Endothelial cell of umbilical vein (primary cell): ENCODE measurements around the gene FRZB. TPM values are rescaled to one million over a fixed set of nuclear protein-coding genes. Genes with fewer than 3 reads are reported as not detected.

Experiments used
- BruUV-seq: library from RNA; stranded (reverse); fragments of 400-500 nt; replicated peaks from 2 replicates; lab custom pipeline; 2021; lab: Mats Ljungman, UMichigan
- CTCF ChIA-PET: fragments of 300-600, 350-600 bp; sonication (Branson Sonifier 250); formaldehyde crosslinking; loops from one replicate; lab custom pipeline; 2021; ENCODE audit warnings: antibody characterized with exemption, inconsistent platforms; lab: Charles Lee
- POLR2A ChIA-PET: fragments of 300-600, 350-600 bp; sonication (Branson Sonifier 250); formaldehyde crosslinking; loops from one replicate; lab custom pipeline; 2021; ENCODE audit warnings: antibody characterized with exemption, inconsistent platforms; lab: Charles Lee
- DNase-seq: peaks from one replicate; pipeline ENCODE4 v3.0.0-alpha.2; 2011; ENCODE audit warnings: low read depth, low spot score
- FAIRE-seq: peaks from 2 replicates; lab custom pipeline; 2011; peaks lifted over from hg19 to GRCh38; lab: Jason Lieb, UNC
- H2AFZ ChIP-seq: 2 replicates; pipeline ENCODE4 v1.6.0; 2012; ENCODE audit warnings: low read depth, low read length, control low read depth, inconsistent platforms
- H3K27ac ChIP-seq: 2 replicates; pipeline ENCODE4 v1.5.1; 2011; ENCODE audit warnings: low read depth, mild to moderate bottlenecking, control low read depth, low read length, moderate library complexity; ENCODE audit not compliant: insufficient read depth
- H3K27me3 ChIP-seq, 2 experiments: 2 replicates each; pipeline versions ENCODE4 v1.6.0 to v1.6.1; 2011; ENCODE audit warnings: low read length in 2 of 2, mixed read lengths in 1 of 2; ENCODE audit not compliant: control insufficient read depth in 2 of 2, insufficient read depth in 2 of 2
- H3K36me3 ChIP-seq, 2 experiments: 2 replicates in 1 of 2; 3 replicates in 1 of 2; pipeline ENCODE4 v1.5.1; 2011; ENCODE audit warnings: low read length in 2 of 2, mild to moderate bottlenecking in 1 of 2, moderate library complexity in 1 of 2; ENCODE audit not compliant: control insufficient read depth in 2 of 2, insufficient read depth in 2 of 2; ENCODE audit errors: extremely low read depth in 1 of 2
- H3K4me1 ChIP-seq: 3 replicates; pipeline ENCODE4 v1.5.1; 2011; ENCODE audit warnings: mild to moderate bottlenecking, low read length; ENCODE audit not compliant: control insufficient read depth, insufficient read depth; ENCODE audit errors: extremely low read depth
- H3K4me2 ChIP-seq: 2 replicates; pipeline ENCODE4 v1.6.1; 2011; ENCODE audit warnings: low read length, control low read depth, mixed read lengths; ENCODE audit not compliant: insufficient read depth
- H3K4me3 ChIP-seq, 3 experiments: fragments of 200-600 bp in 1 of 3; sonication (generic), shearing (Covaris generic) in 1 of 3; replicated peaks in 1 of 3; 2 replicates each; pipeline ENCODE4 v1.5.1; 2011 to 2016; ENCODE audit warnings: control low read depth in 3 of 3, low read length in 3 of 3, mild to moderate bottlenecking in 2 of 3, inconsistent platforms in 1 of 3, low read depth in 1 of 3, moderate library complexity in 1 of 3; ENCODE audit not compliant: insufficient read depth in 1 of 3
- H3K79me2 ChIP-seq: 2 replicates; pipeline ENCODE4 v1.6.0; 2012; ENCODE audit warnings: low read length, inconsistent platforms; ENCODE audit not compliant: control insufficient read depth, insufficient read depth
- H3K9ac ChIP-seq: replicated peaks from 2 replicates; pipeline ENCODE3; 2011; ENCODE audit warnings: low read length, control low read depth; ENCODE audit not compliant: insufficient read depth; ENCODE audit errors: extremely low read depth
- H3K9me1 ChIP-seq: replicated peaks from 3 replicates; pipeline ENCODE4 v1.6.0; 2011; ENCODE audit warnings: mild to moderate bottlenecking, low read length; ENCODE audit not compliant: control insufficient read depth, insufficient read depth; ENCODE audit errors: extremely low read depth
- H3K9me3 ChIP-seq: replicated peaks from 2 replicates; pipeline ENCODE4 v1.5.1; 2012; ENCODE audit warnings: low read length, inconsistent platforms; ENCODE audit not compliant: control insufficient read depth, insufficient read depth
- H4K20me1 ChIP-seq: replicated peaks from 2 replicates; pipeline ENCODE3; 2011; ENCODE audit warnings: mild to moderate bottlenecking, low read length; ENCODE audit not compliant: control insufficient read depth, insufficient read depth; ENCODE audit errors: extremely low read depth
- EZH2 ChIP-seq: IDR thresholded peaks from 2 replicates; pipeline ENCODE4 v1.6.1; 2012; ENCODE audit warnings: borderline replicate concordance, low read depth, mild to moderate bottlenecking, moderate library complexity, low read length, inconsistent platforms; ENCODE audit not compliant: severe bottlenecking
- FOS ChIP-seq: IDR thresholded peaks from 2 replicates; pipeline ENCODE4 v1.6.1; 2011; ENCODE audit warnings: mild to moderate bottlenecking, low read length, moderate library complexity, borderline replicate concordance; ENCODE audit not compliant: insufficient read depth
- JUN ChIP-seq: IDR thresholded peaks from 2 replicates; pipeline ENCODE4 v1.6.1; 2011; ENCODE audit warnings: borderline replicate concordance, low read depth; ENCODE audit not compliant: insufficient read length, insufficient read depth
- MAX ChIP-seq: IDR thresholded peaks from 2 replicates; pipeline ENCODE4 v1.6.1; 2011; ENCODE audit not compliant: insufficient read depth, insufficient read length
- POLR2A ChIP-seq: IDR thresholded peaks from 2 replicates; pipeline ENCODE4 v1.6.1; 2012; ENCODE audit warnings: low read depth, mild to moderate bottlenecking, control low read depth, low read length
- POLR2AphosphoS5 ChIP-seq: IDR thresholded peaks from 2 replicates; pipeline ENCODE4 v1.6.1; 2012; ENCODE audit warnings: low read depth, mild to moderate bottlenecking, control low read depth, low read length, moderate library complexity; ENCODE audit not compliant: insufficient read depth
- dilution Hi-C: fragments of 300-500 bp; cut with MboI; formaldehyde crosslinking; loops from one replicate; pipeline ENCODE4 v1.15.0; 2019; ENCODE audit warnings: low sequenced_read_pairs; ENCODE audit not compliant: extremely low pct_ligation_motif_present
- intact Hi-C: fragments of 100-400 bp; cut with micrococcal nuclease; formaldehyde crosslinking; loops from one replicate; pipeline ENCODE4 v1.10.0; 2022
- polyA plus RNA-seq, 4 experiments: library from polyadenylated mRNA; depleted of rRNA in 3 of 4; stranded (reverse) in 3 of 4; unstranded in 1 of 4; fragments of >200 nt; gene quantifications; 2 replicates each; pipeline versions ENCODE4 v1.2.1 to v1.2.3, GENCODE V29; 2011 to 2012; ENCODE audit warnings: missing spikeins in 1 of 4
- total RNA-seq: library from RNA; stranded (reverse); gene quantifications from 2 replicates; pipeline ENCODE4 v1.2.3, GENCODE V29; 2021
- TF ChIP-seq, protein P1 (sequence below), 2 donors: IDR thresholded peaks; 1 replicate in 1 of 2; 2 replicates in 1 of 2; pipeline ENCODE4 v1.5.1; 2011; ENCODE audit warnings: low read length in 2 of 2, mild to moderate bottlenecking in 2 of 2, moderate library complexity in 2 of 2, control low read depth in 1 of 2, inconsistent platforms in 1 of 2, low read depth in 1 of 2; ENCODE audit not compliant: insufficient read depth in 1 of 2; ENCODE audit errors: extremely low read depth in 1 of 2

Gene FRZB
- total and polyA plus RNA-seq, 2 donors (not counting 3 experiments of a cell fraction or from before 2014, with no cell fraction given): 0.04 TPM; not detected in 1

DNA sequence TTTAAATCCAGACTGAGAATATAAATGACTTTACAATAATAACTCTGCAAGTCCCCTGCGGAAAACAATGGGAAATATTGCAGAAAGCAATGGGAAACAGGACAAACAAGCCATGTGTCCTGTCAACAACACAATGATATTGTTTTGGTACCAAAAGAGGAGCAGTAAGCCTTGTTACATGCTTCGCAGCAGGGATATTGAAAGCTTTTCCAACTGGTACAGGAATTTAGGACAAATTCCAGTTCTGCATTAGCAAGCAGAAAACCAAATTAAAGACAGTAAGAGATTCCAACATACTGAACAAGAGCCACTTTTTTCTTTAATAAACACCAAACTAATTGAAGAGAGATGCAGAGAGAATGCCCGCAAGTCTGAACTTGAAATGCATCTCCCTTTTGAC, 30.0 kb downstream of the FRZB start:
- ChIA-PET POLR2A (no interaction called here), CTCF (no interaction called here)
- peaks cover 17% of the 10 kb centered on the region in 2 experiments for H3K27me3 ChIP-seq
- H3K27ac ChIP-seq: no peak overlapping the region
- no peak overlapping the region for H3K4me2 ChIP-seq
- no peaks in the 10 kb centered on the region for H3K4me1 ChIP-seq
- DNase-seq (no peak), FAIRE-seq (no peak)
- no peaks in the 10 kb centered on the region for H3K36me3 ChIP-seq
- intact Hi-C loops: no loop called here
- H2AFZ ChIP-seq: no peak overlapping the region
- no TSS peak for BruUV-seq
- H3K79me2 ChIP-seq: no peaks in the 10 kb centered on the region
- H3K9me1 ChIP-seq: no peaks in the 10 kb centered on the region
- no peaks in the 10 kb centered on the region for H4K20me1 ChIP-seq
- no peak overlapping the region for H3K9ac ChIP-seq
- dilution Hi-C loops: no loop called here
- no peak for TF ChIP-seq POLR2AphosphoS5
- TF ChIP-seq FOS: no peak
- TF ChIP-seq, protein P1, sequence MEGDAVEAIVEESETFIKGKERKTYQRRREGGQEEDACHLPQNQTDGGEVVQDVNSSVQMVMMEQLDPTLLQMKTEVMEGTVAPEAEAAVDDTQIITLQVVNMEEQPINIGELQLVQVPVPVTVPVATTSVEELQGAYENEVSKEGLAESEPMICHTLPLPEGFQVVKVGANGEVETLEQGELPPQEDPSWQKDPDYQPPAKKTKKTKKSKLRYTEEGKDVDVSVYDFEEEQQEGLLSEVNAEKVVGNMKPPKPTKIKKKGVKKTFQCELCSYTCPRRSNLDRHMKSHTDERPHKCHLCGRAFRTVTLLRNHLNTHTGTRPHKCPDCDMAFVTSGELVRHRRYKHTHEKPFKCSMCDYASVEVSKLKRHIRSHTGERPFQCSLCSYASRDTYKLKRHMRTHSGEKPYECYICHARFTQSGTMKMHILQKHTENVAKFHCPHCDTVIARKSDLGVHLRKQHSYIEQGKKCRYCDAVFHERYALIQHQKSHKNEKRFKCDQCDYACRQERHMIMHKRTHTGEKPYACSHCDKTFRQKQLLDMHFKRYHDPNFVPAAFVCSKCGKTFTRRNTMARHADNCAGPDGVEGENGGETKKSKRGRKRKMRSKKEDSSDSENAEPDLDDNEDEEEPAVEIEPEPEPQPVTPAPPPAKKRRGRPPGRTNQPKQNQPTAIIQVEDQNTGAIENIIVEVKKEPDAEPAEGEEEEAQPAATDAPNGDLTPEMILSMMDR (IDR thresholded peaks at IDR 0.05; ENCODE audit: extremely low read depth in 1 of 2, insufficient read depth in 1 of 2, low read depth in 1 of 2, low read length in 2 of 2): no peak
- no peak for TF ChIP-seq JUN
- no peak for TF ChIP-seq MAX
- TF ChIP-seq EZH2: no peak
- no peak overlapping the region for H3K4me3 ChIP-seq
- no peaks in the 10 kb centered on the region for H3K9me3 ChIP-seq

DNA sequence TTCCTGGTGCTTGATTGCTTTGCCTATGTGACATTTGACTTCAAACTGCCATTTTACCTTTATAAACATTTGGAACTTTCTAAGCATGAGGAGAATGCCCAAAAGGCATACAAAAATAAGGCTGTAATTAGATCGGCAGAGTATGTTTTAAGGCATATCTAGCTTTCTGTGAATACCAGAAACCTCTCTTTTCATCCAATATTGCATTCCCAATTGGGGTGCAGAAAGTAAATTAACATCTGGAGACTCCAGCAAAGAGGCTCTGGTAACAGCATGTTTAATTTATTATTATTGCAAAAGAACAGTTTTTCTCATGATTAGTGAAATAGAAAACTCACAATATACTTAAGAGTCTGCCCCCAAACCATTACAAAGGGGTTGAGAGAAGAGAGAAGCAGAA, 32.1 kb downstream of the FRZB start:
- ChIA-PET POLR2A (no interaction called here), CTCF (no interaction called here)
- H3K4me2 ChIP-seq: no peak overlapping the region
- no peaks in the 10 kb centered on the region for H3K9me1 ChIP-seq
- no peaks in the 10 kb centered on the region for H3K79me2 ChIP-seq
- no peaks in the 10 kb centered on the region for H4K20me1 ChIP-seq
- H3K27me3 ChIP-seq: peaks cover 12 to 14% of the 10 kb centered on the region in 2 experiments
- no peak overlapping the region for H3K4me3 ChIP-seq
- no peak overlapping the region for H2AFZ ChIP-seq
- no peak overlapping the region for H3K9ac ChIP-seq
- FAIRE-seq (no peak), DNase-seq (no peak)
- TF ChIP-seq JUN (no peak), POLR2A (no peak)
- TF ChIP-seq, protein P1 (IDR thresholded peaks at IDR 0.05; ENCODE audit: extremely low read depth in 1 of 2, insufficient read depth in 1 of 2, low read depth in 1 of 2, low read length in 2 of 2): no peak
- no TSS peak for BruUV-seq
- H3K27ac ChIP-seq: no peak overlapping the region
- intact Hi-C loops (no loop called here), dilution Hi-C loops (no loop called here)
- H3K9me3 ChIP-seq: no peaks in the 10 kb centered on the region
- no peaks in the 10 kb centered on the region for H3K36me3 ChIP-seq
- no peaks in the 10 kb centered on the region for H3K4me1 ChIP-seq
